ENCODE results near the gene ACTN3.

The ACTN3 gene

GRCh38 chr11:66559866-66560676 is 13.4 kb downstream of the ACTN3 start:
- TF ChIP-seq POLR2A (IDR thresholded peaks at IDR 0.05; ENCODE audit: low read depth, low read length), result no peak
- TF ChIP-seq TAF1 (IDR thresholded peaks at IDR 0.05; ENCODE audit: borderline replicate concordance, low read depth, low read length), result no peak
- TF ChIP-seq POLR2AphosphoS5 (IDR thresholded peaks at IDR 0.05; ENCODE audit: low read depth, low read length), result no peak
- DNase-seq (ENCODE audit: insufficient read length), result no peak
- no peak for FAIRE-seq

GRCh38 chr11:66561178-66561974 is 14.7 kb downstream of the ACTN3 start:
- TF ChIP-seq TAF1 (IDR thresholded peaks at IDR 0.05; ENCODE audit: borderline replicate concordance, low read depth, low read length) (no peak), POLR2AphosphoS5 (IDR thresholded peaks at IDR 0.05; ENCODE audit: low read depth, low read length) (no peak), POLR2A (IDR thresholded peaks at IDR 0.05; ENCODE audit: low read depth, low read length) (no peak)
- FAIRE-seq (no peak), DNase-seq (ENCODE audit: insufficient read length) (no peak)

- TF ChIP-seq POLR2AphosphoS5 (IDR thresholded peaks at IDR 0.05; ENCODE audit: low read depth, low read length) (no peak), TAF1 (IDR thresholded peaks at IDR 0.05; ENCODE audit: borderline replicate concordance, low read depth, low read length) (no peak), POLR2A (IDR thresholded peaks at IDR 0.05; ENCODE audit: low read depth, low read length) (no peak)
- DNase-seq (ENCODE audit: insufficient read length), result no peak
- no peak for FAIRE-seq
Measured at GRCh38 chr11:66561975-66562248, 15.2 kb downstream of the ACTN3 start.

GRCh38 chr11:66562275-66562674 is 15.6 kb downstream of the ACTN3 start:
- FAIRE-seq (no peak), DNase-seq (ENCODE audit: insufficient read length) (no peak)
- TF ChIP-seq POLR2AphosphoS5 (IDR thresholded peaks at IDR 0.05; ENCODE audit: low read depth, low read length) (no peak), POLR2A (IDR thresholded peaks at IDR 0.05; ENCODE audit: low read depth, low read length) (no peak), TAF1 (IDR thresholded peaks at IDR 0.05; ENCODE audit: borderline replicate concordance, low read depth, low read length) (no peak)

GRCh38 chr11:66562907-66563583 is 16.3 kb downstream of the ACTN3 start:
- FAIRE-seq (no peak), DNase-seq (ENCODE audit: insufficient read length) (no peak)
- TF ChIP-seq POLR2AphosphoS5 (IDR thresholded peaks at IDR 0.05; ENCODE audit: low read depth, low read length) (no peak), TAF1 (IDR thresholded peaks at IDR 0.05; ENCODE audit: borderline replicate concordance, low read depth, low read length) (no peak)

GRCh38 chr11:66563832-66564231 is 17.1 kb downstream of the ACTN3 start:
- FAIRE-seq, result no peak
- TF ChIP-seq POLR2AphosphoS5 (IDR thresholded peaks at IDR 0.05; ENCODE audit: low read depth, low read length), result no peak
- TF ChIP-seq POLR2A (IDR thresholded peaks at IDR 0.05; ENCODE audit: low read depth, low read length), result no peak
- TF ChIP-seq TAF1 (IDR thresholded peaks at IDR 0.05; ENCODE audit: borderline replicate concordance, low read depth, low read length), result no peak
- DNase-seq (ENCODE audit: insufficient read length), result no peak

- DNase-seq (ENCODE audit: insufficient read length) (no peak), FAIRE-seq (no peak)
- TF ChIP-seq POLR2AphosphoS5 (IDR thresholded peaks at IDR 0.05; ENCODE audit: low read depth, low read length), result no peak
- no peak for TF ChIP-seq TAF1 (IDR thresholded peaks at IDR 0.05; ENCODE audit: borderline replicate concordance, low read depth, low read length)
- no peak for TF ChIP-seq POLR2A (IDR thresholded peaks at IDR 0.05; ENCODE audit: low read depth, low read length)
Measured at GRCh38 chr11:66564538-66564937, 17.8 kb downstream of the ACTN3 start.

GRCh38 chr11:66564984-66565383 is 18.3 kb downstream of the ACTN3 start:
- no peak for DNase-seq (ENCODE audit: insufficient read length)
- no peak for FAIRE-seq
- TF ChIP-seq TAF1 (IDR thresholded peaks at IDR 0.05; ENCODE audit: borderline replicate concordance, low read depth, low read length) (no peak), POLR2A (IDR thresholded peaks at IDR 0.05; ENCODE audit: low read depth, low read length) (no peak), POLR2AphosphoS5 (IDR thresholded peaks at IDR 0.05; ENCODE audit: low read depth, low read length) (no peak)

- TF ChIP-seq POLR2A (IDR thresholded peaks at IDR 0.05; ENCODE audit: low read depth, low read length) (no peak), POLR2AphosphoS5 (IDR thresholded peaks at IDR 0.05; ENCODE audit: low read depth, low read length) (no peak), TAF1 (IDR thresholded peaks at IDR 0.05; ENCODE audit: borderline replicate concordance, low read depth, low read length) (no peak)
- FAIRE-seq (no peak), DNase-seq (ENCODE audit: insufficient read length) (no peak)
Measured at GRCh38 chr11:66566221-66566620, 19.5 kb downstream of the ACTN3 start.

- no peak for DNase-seq (ENCODE audit: insufficient read length)
- no peak for TF ChIP-seq TAF1 (IDR thresholded peaks at IDR 0.05; ENCODE audit: borderline replicate concordance, low read depth, low read length)
- TF ChIP-seq POLR2A (IDR thresholded peaks at IDR 0.05; ENCODE audit: low read depth, low read length), result no peak
- TF ChIP-seq POLR2AphosphoS5 (IDR thresholded peaks at IDR 0.05; ENCODE audit: low read depth, low read length), result no peak
- no peak for FAIRE-seq
Measured at GRCh38 chr11:66567787-66568123, 21.1 kb downstream of the ACTN3 start.

- DNase-seq (ENCODE audit: insufficient read length) (peak; percentile 78), FAIRE-seq (peak; percentile 78)
- no peak for TF ChIP-seq POLR2AphosphoS5 (IDR thresholded peaks at IDR 0.05; ENCODE audit: low read depth, low read length)
- TF ChIP-seq TAF1 (IDR thresholded peaks at IDR 0.05; ENCODE audit: borderline replicate concordance, low read depth, low read length), result no peak
- TF ChIP-seq POLR2A (IDR thresholded peaks at IDR 0.05; ENCODE audit: low read depth, low read length), result no peak
Measured at GRCh38 chr11:66568124-66568916, 21.6 kb downstream of the ACTN3 start, which contains the start of gene CTSF. Gene CTSF (minus strand): TSS chr11:66568606. CDS start chr11:66568486, 120 bp downstream.

Data from GM12892 (cell line).